Astrocyte of the spinal cord (primary cell): ENCODE data around the gene PTPRG.

Experiments used
- DNase-seq: peaks from one replicate; pipeline ENCODE4 v3.0.0; 2011; ENCODE audit warnings: low read depth, low spot score
- H3K4me3 ChIP-seq: 2 replicates; pipeline ENCODE4 v1.5.1; 2011; ENCODE audit warnings: low read depth, mild to moderate bottlenecking, low read length, moderate library complexity
- CTCF ChIP-seq: IDR thresholded peaks from 2 replicates; pipeline ENCODE4 v1.5.1; 2012; ENCODE audit warnings: low read depth, mild to moderate bottlenecking, low read length, inconsistent platforms
- in situ Hi-C: cut with HindIII; loops from 2 replicates; pipeline ENCODE4 v1.10.0; 2017; ENCODE audit warnings: low sequenced_read_pairs

Gene PTPRG

GRCh38 chr3:61761694-61762430 lies 200.5 kb downstream of the PTPRG start:
- no peak overlapping the region for H3K4me3 ChIP-seq
- no peak for TF ChIP-seq CTCF
- in situ Hi-C loops = no loop called here
- DNase-seq = no peak

GRCh38 chr3:61765157-61765876 lies 203.9 kb downstream of the PTPRG start:
- in situ Hi-C loops = no loop called here
- TF ChIP-seq CTCF = no peak
- no peak overlapping the region for H3K4me3 ChIP-seq
- no peak for DNase-seq

DNA sequence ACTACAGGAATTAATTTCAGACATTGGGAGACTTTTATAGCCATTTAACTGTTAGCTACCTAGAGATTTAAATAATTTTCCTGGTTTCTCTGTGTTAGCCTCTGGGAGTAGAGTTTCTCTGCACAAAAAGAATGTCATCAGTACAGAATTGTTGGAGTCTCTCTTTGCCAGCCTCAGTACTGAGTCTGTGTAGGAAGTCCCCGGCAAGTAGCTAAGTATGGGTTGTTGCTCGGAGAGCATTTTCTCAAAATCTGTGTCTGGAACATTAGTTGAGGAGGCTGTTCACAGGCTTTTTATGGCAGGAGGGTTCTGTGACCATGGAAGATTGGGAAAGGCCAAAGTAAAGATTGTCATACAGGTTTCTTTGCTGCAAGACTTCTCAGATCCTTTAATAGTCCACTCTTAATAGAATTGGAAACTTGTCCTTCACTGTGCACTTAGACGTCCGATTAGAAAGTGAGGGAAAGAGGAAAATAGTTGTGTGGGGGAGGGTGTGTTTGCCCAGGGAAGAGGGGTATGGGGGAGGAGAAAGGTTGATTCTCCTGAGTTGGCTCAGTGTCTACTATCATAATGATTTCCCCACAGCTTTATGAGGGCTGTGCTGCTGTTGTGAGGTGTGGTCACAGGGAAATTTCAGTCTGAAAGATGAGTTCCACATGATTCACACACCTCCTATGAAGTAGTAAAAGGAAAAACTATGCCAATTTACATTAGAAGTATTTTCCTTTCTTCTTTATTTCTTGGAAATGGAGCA lies 207.1 kb downstream of the PTPRG start:
- TF ChIP-seq CTCF = no peak
- DNase-seq = peak; percentile 9
- H3K4me3 ChIP-seq = no peak overlapping the region
- in situ Hi-C loops = no loop called here

- TF ChIP-seq CTCF = no peak
Observed at GRCh38 chr3:61769266-61769990, 208.1 kb downstream of the PTPRG start.

DNA sequence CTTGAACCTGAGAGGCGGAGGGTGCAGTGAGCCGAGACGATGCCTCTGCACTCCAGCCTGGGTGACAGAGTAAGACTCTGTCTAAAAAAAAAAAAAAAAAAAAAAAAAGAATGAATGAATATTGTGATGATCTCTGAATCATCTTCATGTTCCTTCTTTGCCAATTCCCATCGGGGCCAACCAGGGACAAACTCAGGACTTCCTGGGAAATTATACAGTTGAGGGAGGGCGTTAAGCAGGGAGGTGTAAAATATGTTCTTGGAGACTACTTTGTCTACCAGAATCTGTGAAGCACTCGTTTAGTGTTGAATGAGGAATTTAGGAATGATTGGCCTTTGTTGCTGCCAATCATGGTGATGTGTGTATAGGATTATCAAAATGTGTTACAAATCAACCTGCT lies 210.6 kb downstream of the PTPRG start:
- no peak for DNase-seq
- H3K4me3 ChIP-seq = no peak overlapping the region
- in situ Hi-C loops = no loop called here
- TF ChIP-seq CTCF = no peak

More at GRCh38 chr3:61769266-61769990, 208.1 kb downstream of the PTPRG start:
- in situ Hi-C loops = no loop called here
- no peak overlapping the region for H3K4me3 ChIP-seq
- no peak for DNase-seq

- DNase-seq = peak; percentile 26
- H3K4me3 ChIP-seq = no peak overlapping the region
- no peak for TF ChIP-seq CTCF
- in situ Hi-C loops = no loop called here
Observed at GRCh38 chr3:61772456-61772855, 211.1 kb downstream of the PTPRG start.
